G401 (cell line): ENCODE data around the gene KDM6B. TPM values are rescaled to one million over a fixed set of nuclear protein-coding genes. Genes with fewer than 3 reads are reported as not detected.
A peak's percentile ranks its signal among the peaks of the same experiment; 100 is the strongest.

Source experiments
- DNase-seq: peaks from one replicate; pipeline ENCODE4 v3.0.0-alpha.2; 2015; ENCODE audit warnings: low spot score
- in situ Hi-C: cut with HindIII; loops from 2 replicates; pipeline ENCODE4 v1.10.0; 2016; ENCODE audit warnings: low sequenced_read_pairs, mixed read lengths
- total RNA-seq: library from RNA; depleted of rRNA; stranded (reverse); fragments of >200 nt; shearing (Covaris generic); gene quantifications from 2 replicates; pipeline ENCODE4 v1.2.3, GENCODE V29; 2014

KDM6B gene
- total RNA-seq, 1 experiment from 2014 or later, result 0.34 TPM

DNA sequence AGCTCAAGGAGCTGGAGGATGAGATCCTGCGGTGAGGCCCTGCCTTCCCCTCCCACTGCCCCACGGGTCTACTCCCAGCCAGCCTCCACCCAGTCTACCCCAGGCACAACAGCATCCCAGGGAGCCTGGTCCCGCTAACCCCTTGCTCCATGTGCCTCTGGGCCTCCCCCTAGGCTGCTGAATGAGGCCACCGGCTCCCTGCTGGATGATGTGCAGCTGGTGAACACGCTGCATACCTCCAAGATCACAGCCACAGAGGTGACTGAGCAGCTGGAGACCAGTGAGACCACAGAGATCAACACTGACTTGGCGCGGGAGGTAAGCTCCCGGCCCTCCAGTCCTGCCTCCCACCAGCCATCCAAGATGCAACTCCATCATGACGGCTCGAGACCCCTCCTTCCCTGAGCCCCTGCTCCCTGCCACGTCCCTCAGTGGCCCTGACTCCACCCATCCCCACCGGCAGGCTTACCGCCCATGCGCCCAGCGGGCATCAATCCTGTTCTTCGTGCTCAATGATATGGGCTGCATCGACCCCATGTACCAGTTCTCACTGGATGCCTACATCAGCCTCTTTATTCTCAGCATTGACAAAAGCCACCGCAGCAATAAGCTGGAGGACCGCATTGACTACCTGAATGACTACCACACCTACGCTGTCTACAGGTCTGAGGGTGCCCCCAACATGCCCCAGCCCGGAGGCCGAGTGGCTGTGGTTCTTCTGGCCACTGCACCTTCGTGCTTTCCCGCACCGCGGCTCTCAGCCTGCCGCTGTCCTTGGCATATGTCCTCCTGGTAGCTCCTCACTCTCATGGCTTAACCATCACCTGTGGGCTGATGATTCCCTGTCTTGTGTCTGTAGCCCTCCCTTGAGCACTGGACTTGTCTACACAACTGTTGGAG lies 15.0 kb upstream of the KDM6B start:
- in situ Hi-C loops, result no loop called here
- DNase-seq, result no peak

DNA sequence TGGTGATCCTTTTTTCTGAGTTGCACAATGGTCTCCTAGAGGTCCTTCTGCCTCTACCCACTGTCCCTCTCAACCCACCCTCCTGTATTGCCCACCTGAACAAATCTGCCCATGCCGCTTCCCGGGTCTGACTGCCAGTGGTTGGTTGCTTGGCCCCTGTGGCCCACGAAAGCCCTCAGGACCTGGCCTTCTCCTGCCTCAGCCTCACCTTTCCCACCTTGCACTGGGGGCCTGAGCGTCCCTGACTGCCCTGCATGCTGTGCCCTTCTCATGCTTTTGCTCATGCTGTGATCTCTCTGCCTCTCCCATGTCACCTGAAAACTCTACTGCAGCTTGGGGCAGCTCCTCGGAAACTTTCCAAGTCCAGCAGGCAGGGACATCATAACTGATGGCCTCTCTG lies 13.8 kb upstream of the KDM6B start:
- DNase-seq, result no peak
- in situ Hi-C loops, result no loop called here

DNA sequence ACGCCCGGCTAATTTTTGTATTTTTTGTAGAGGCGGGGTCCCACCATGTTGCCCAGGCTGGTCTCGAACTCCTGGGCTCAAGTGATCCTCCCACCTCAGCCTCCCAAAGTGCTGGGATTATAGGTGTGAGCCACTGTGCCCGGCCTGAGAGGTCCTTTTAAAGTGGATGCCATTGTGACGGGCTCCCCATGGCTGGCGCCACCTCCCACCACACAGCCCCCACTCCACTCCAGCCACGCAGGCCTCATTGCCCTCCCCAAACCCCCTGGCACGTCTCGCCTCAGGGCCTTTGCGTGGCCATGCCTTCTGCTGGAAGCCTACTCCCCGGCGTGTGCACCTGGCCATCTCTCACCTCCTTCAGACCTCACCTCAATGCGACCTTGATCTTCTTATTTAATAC lies 11.9 kb upstream of the KDM6B start:
- in situ Hi-C loops, result no loop called here
- DNase-seq, result no peak

DNA sequence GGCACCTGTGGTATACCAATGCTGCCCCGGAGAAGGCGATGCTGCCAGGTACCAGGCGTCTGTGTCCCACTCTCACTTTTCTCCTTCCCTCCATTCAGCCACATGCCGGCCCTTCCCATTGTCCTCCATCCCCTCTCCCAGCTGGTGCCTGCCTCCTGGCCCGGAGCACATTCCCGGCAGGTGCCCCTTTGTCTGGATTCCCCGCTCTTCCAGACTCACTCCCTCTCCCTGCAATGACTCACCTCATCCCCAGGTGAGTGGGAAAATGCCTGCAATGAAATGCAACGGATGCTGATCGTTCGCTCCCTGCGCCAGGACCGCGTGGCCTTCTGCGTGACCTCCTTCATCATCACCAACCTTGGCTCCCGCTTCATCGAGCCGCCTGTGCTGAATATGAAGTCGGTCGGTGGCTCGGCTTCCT lies 10.4 kb upstream of the KDM6B start:
- in situ Hi-C loops, result no loop called here
- peak; percentile 6 for DNase-seq

DNA sequence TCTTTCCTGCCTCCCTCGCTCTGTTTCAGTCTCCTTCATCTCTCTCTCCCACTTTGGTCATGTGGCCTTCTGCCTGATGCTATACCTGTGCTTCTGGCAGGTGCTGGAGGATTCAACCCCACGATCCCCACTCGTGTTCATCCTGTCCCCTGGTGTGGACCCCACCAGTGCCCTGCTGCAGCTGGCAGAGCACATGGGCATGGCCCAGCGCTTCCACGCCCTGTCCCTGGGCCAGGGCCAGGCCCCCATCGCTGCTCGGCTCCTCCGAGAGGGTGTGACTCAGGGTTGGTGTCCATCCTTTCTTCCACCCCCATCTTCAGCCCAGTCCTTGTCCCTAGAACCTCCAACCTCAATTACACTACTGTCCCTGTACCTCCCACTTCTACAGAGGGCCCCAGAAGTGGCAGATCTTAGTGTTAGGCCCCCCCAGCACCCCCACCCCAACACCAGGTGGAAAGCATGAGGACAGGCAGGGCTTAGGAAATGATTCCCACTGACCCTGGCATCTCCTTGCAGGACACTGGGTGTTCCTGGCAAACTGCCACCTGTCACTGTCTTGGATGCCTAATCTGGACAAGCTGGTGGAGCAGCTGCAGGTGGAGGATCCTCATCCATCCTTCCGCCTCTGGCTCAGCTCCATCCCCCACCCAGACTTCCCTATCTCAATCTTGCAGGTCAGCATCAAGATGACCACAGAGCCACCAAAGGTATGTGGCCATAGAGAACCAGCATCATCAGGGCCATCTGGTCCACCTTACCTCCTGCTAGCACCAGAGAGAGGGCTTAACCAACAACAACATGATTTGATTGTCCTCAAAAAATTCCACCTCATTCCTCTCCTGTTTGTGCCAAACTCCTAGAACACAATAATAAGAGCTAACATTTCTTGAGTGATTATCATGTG lies 9.7 kb upstream of the KDM6B start:
- DNase-seq, result peak; percentile 75
- in situ Hi-C loops, result no loop called here

DNA sequence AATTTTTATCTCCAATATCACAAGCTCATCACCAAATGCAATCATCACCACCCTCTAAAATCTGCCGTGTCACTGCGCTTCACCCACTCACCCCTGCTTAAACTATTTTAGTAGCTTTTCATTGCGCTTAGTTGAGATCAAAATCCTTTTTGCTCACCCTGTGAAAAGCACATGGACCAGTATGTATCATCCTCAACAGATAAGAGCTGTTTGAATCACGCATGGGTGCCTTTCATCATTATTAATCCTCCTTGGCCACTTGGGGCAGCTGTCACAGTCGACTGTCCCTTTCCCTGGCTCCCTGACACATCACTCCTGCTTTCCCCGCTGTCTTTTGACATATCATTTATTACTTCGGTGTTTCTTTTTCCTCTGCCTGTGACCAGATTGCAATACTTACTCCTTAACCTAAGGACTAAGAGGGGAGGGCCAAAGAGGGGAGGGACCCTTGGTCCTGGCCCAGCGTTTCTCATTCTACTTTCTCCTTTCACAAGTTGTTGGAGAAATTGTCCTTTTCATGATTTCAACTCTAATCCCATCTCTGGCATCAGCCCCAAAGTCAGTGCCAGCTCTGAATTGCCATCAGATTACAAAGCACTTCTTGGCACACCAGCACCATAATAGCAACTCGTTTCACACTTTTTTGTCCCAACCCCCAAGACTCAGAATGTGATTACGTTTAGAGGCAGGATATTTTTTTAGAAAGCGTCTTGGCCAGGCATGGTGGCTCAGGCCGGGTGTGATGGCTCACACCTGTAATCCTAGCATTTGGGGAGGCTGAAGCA lies 8.6 kb upstream of the KDM6B start:
- peak; percentile 84 for DNase-seq
- in situ Hi-C loops, result no loop called here

DNA sequence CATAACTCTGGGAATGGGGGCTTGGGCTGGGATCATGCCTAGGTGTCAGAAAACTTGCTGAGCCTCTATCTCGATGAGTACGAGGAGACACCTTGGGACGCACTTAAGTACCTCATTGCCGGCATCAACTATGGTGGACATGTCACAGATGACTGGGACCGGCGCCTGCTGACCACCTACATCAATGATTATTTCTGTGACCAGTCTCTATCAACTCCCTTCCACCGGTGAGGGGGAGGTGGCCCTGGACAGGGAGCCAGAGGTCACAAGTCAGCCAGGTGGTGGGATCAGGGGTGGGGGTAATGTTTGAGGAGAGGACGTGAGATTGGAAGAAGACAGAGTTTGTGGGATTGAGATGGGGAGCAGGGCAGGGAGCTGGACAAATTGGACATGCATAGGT lies 3.4 kb upstream of the KDM6B start:
- no peak for DNase-seq
- in situ Hi-C loops, result no loop called here

DNA sequence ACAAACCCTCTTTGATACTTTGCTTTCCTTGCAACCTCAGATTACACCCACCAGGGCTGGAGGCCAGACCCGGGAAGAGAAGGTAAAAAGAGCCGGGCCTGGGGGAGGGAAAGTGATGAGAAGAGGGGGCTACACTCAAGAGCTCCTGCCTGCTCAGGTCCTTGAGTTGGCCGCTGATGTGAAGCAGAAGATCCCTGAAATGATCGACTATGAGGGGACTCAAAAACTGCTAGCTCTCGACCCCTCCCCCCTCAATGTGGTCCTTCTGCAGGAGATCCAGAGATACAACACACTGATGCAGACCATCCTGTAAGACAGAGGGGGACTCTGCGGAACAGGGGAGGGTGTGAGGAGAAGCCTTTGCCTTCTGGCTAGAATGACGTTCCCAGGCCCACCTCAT lies 2.8 kb upstream of the KDM6B start:
- no peak for DNase-seq
- in situ Hi-C loops, result no loop called here

DNA sequence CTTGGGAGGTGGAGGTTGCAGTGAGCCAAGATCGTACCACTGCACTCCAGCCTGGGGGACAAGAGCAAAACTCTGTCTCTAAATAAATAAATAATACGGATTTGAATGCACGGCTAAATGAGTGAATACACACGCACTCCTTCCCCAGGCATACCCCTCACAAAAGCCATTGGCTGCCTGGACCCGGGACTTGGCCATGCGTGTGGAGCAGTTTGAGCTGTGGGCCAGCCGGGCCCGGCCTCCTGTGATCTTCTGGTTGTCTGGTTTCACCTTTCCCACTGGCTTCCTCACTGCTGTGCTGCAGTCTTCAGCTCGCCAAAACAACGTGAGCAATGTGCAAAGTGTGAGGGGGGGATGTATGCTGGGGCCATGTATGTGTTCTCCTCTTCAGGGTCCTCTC lies 1.6 kb upstream of the KDM6B start:
- DNase-seq, result no peak
- in situ Hi-C loops, result no loop called here

DNA sequence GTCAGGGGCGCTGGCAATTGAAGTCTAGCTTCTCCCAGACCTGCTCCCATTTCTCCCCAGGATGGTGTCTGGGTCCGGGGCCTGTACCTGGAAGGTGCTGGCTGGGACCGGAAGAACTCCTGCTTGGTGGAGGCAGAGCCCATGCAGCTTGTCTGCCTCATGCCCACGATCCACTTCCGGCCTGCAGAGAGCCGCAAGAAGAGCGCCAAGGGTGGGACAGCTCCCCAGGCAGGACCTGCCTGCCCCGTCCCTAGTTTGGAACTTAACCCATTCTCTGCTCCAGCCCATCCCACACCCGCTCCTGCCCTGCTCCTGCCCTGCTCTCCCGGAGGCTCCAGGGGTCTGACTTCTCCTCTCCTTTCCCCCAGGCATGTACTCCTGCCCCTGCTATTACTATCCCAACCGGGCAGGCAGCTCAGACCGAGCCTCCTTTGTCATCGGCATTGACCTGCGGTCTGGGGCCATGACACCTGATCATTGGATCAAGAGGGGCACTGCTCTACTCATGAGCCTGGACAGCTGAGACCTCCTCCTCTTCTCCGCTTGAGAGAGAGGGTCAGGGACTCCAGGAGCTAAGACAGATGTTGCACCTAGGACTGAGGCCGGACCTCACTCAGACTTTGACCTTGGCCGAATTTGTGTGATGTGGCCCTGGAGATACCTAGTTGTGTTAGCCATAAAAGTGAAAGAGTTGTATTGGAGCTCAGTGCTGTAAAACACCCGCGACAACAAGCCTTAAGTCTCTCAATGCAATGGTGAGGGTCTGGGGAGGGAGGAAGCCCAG lies 814 bp upstream of the KDM6B start:
- in situ Hi-C loops, result no loop called here
- DNase-seq, result no peak

DNA sequence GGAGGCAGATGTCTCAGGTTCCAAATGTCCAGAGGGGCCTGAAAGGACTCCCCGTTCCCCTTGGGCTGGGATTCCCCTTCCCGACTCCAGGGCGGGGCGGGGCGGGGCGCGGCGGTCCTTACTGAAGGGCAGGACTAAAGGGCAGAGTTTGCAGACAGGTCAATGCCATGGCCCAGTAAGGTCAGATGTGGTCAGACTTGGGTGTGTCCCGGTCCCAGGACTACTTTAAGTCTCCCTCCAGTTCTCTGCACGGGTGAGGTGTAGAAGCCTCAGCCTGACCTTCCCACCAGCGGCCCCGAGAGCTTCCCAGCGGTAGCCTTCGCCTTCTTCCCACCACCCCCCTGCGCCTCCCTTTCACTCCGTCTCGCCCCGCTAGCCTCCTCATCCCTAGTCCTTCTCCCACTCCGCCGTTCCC lies 532 bp downstream of the KDM6B start:
- DNase-seq, result peak; percentile 54
- in situ Hi-C loops, result no loop called here

DNA sequence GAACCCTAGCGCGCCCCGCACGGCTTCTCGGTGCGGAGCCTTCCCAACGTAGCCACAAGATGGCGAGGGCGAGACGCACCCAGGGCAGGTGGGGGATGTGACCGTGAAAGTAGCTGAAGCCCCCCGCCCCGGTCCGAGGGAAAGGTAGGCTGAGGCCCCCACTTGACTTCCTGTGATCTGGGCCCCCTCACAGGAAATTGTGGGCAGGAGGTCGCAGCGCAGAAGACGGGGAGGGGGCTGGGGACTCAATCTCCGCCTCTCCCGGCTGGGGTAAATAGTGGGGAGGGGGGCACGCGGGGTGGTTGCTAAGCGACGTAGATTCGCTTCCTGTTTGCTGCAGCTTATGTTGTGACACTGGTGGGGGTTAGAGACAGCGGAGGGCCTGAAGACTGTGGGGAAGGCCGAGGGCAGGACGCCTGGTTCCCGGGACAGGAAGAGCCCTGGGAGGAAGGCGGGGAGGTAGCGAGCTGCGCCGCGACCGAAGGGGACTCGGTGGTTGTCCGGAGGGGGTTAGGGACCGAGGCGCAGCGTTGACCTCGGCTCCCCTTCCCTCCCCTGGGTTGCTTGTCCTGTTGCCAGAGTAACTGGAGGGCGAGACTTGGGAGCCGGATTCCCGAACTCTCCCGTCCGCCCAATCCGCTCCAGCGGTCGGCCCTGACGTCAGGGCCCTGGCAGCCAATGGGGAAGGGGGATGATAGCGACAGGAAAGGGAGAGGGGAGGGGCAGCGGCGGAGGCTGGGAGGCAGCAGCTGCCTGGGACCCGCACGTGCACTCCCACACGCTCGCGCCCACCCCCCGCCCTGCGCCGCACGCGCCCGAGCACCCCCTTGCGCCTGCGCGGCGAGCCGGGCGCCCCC lies 1.2 kb downstream of the KDM6B start:
- DNase-seq, result peak; percentile 98
- in situ Hi-C loops, result no loop called here

DNA sequence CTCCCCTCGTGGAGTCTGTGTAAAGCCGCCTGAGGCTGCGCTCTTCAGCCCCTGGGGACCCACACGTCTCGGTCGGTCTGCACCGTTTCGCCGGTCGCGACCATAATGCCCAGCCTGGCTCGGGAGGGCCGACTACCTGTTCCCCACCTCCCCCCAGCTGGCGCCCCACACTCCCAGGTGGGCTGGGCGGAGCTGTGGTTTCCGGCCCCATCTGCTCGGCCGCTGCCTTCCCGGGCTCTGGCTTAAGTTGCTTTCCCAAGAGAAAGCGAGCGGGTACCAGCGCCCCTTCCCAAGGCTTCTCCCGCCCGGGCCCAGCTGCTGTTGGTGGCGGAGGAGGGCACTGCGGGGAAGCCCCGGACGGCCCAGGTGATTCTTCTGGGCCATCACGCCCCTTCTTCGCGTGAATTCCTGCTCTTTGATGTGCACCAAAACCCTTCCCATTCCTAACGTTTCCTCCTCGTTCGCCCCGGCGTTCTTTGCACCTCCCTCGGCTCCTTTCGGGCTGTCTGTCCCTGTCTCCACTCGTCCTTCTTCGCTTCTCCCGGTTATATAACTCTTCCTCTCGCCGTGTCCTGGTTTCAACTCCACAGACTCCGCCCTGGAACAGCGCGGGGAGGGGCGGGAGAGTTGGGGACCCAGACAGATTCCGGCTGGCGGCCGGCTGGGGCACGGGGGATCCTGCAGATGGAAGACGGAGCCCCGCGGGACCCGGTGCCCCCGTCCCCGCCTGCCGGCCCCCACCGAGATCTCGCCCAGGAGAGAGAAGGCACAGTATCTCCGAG lies 2.0 kb downstream of the KDM6B start:
- in situ Hi-C loops, result no loop called here
- peak; percentile 89 for DNase-seq

DNA sequence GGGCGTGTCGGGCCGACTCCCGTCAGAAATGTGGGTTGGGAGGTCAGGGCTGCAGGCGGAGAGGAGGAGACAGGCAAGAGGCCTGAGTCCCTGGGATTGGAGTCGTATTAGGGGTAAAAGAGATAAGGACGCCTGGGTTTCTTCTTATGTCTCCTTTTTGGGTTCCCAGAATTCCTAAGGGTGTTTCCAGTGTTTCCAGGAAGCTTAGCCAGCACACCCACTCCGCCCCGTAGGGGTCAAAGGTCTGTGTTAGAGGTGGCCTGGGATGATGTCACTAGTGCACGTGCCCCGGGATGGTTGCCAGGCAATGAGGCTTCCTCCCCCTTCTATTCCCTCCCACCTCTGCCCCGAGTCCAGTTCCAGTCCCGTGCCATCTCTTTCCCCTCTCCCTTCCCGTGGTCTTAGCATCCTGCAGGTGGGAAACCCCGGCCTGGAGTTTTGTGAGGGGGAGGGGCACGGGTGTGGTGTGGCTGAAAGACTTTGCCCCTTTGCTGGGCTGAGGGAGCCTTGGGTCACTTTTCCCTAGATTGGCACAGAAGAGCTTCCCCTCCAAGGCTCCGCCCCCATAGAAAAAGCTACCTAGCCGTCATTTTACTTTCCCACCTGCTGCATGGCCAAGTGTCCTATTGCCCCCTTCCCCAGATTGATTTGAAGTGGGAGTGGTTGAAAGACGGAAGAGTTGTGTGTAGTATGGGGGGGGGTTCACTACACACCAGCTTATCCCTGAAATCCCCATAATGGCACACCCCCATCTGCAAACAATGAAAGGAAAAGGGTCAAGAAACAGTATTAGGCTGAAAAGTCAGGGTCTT lies 2.8 kb downstream of the KDM6B start:
- in situ Hi-C loops, result no loop called here
- peak; percentile 84 for DNase-seq

DNA sequence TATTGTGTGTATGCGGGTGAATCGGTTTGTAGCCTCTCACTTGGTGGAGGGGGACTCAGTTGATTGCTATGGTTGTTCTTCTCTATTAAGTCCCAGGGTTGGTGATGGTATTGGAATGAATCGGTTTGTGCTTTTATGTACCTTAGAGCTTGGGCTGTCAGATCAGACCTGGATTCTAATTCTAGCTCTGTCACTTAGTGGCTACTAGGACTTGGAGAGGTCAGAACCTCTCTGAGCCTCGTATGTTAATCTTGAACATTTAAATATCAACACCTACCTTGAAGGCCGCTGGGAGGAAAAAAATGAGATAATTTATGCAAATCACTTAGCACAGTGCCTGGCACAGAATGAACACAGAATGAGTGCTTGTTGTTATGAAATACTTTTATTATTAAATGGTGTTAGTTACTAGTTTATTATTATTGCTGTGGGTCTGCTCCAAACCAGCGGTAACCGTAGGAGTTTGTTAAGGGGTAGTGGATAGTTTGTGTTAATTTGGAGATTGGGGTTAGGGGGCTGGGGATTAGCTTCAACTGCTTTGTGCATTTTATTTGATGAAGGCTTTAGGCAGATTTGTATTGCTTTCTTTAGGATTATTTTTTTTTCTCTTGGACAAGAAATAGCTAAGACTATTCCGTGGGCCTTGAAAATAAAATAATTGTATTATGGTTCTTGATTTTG lies 3.5 kb downstream of the KDM6B start:
- in situ Hi-C loops, result no loop called here

More for the DNA sequence above, 3.5 kb downstream of the KDM6B start:
- DNase-seq, result peak; percentile 23
